Esophagus muscularis mucosa (tissue), 4 donors: Measurements from ENCODE around the gene RABL2A. TPM values are rescaled to one million over a fixed set of nuclear protein-coding genes. Genes with fewer than 3 reads are reported as not detected.
"Not testable (repeated sequence)": the region's sequence is repeated elsewhere in the genome, so short reads cannot be mapped to it uniquely, and the experiment has no call there.

ENCODE experiments used
- DNase-seq: peaks from one replicate; pipeline ENCODE4 v3.0.0-alpha.2; 2017; ENCODE audit errors: extremely low spot score
- H3K27ac ChIP-seq, 4 donors: fragments of 200-600 bp; sonication (generic); replicated peaks in 1 of 4; 1 replicate in 3 of 4; 2 replicates in 1 of 4; pipeline ENCODE4 v1.5.1; 2016 to 2019; ENCODE audit warnings: mild to moderate bottlenecking in 1 of 4
- H3K27me3 ChIP-seq, 4 donors: fragments of 200-600 bp; sonication (generic); one replicate each; pipeline versions ENCODE4 v1.5.1 to v1.6.0; 2016 to 2019
- H3K36me3 ChIP-seq, 4 donors: fragments of 200-600 bp; sonication (generic); one replicate each; pipeline ENCODE4 v1.5.1; 2016 to 2019
- H3K4me1 ChIP-seq, 4 donors: fragments of 200-600 bp; sonication (generic); one replicate each; pipeline ENCODE4 v1.5.1; 2016 to 2019
- H3K4me3 ChIP-seq, 4 donors: fragments of 200-600 bp; sonication (generic); 1 replicate in 2 of 4; 2 replicates in 2 of 4; pipeline ENCODE4 v1.5.1; 2016 to 2019; ENCODE audit warnings: mild to moderate bottlenecking in 4 of 4, moderate library complexity in 1 of 4
- H3K9me3 ChIP-seq, 4 donors: fragments of 200-600 bp; sonication (generic); 1 replicate in 3 of 4; 2 replicates in 1 of 4; pipeline ENCODE4 v1.5.1; 2016 to 2019
- EP300 ChIP-seq: sonication (generic); formaldehyde crosslinking; IDR thresholded peaks from one replicate; pipeline ENCODE4 v1.6.1; 2017; ENCODE audit warnings: antibody characterized with exemption
- POLR2A ChIP-seq: fragments of 450-650 bp; IDR thresholded peaks from one replicate; pipeline ENCODE4 v1.6.1; 2017; ENCODE audit warnings: antibody characterized with exemption, moderate library complexity, mild to moderate bottlenecking, low read depth
- POLR2AphosphoS5 ChIP-seq, 2 donors: sonication (generic); formaldehyde crosslinking; IDR thresholded peaks; one replicate each; pipeline ENCODE4 v1.6.1; 2017; ENCODE audit warnings: antibody characterized with exemption in 2 of 2
- WGBS: methylation state at CpG from one replicate; pipeline ENCODE4 v1.1.5; 2018; 5-methylcytosine and 5-hydroxymethylcytosine counted together
- intact Hi-C: fragments of 100-400 bp; cut with DNase I; formaldehyde crosslinking; loops from one replicate; pipeline ENCODE4 v1.15.1; 2023
- small RNA-seq, 3 donors: library from RNA; depleted of rRNA; stranded (forward); fragments of <200 nt; gene quantifications; one replicate each; pipeline ENCODE3, GENCODE V24; 2016
- total RNA-seq, 4 donors: library from RNA; depleted of rRNA; stranded (reverse); fragments of >200 nt; gene quantifications; one replicate each; pipeline versions ENCODE4 v1.1.0 to v1.2.1, GENCODE V29; 2016
- TF ChIP-seq, protein P1 (sequence below), 3 experiments: fragments of 200-600 bp in 2 of 3; fragments of 450-650 bp in 1 of 3; sonication (generic) in 2 of 3; IDR thresholded peaks; one replicate each; pipeline ENCODE4 v1.5.1; 2017 to 2019; ENCODE audit warnings: antibody characterized with exemption in 3 of 3, mild to moderate bottlenecking in 2 of 3, moderate library complexity in 1 of 3

The RABL2A gene
- total RNA-seq, 4 donors from 2014 or later: 6.5 to 17.9 (median 9.1) TPM

DNA sequence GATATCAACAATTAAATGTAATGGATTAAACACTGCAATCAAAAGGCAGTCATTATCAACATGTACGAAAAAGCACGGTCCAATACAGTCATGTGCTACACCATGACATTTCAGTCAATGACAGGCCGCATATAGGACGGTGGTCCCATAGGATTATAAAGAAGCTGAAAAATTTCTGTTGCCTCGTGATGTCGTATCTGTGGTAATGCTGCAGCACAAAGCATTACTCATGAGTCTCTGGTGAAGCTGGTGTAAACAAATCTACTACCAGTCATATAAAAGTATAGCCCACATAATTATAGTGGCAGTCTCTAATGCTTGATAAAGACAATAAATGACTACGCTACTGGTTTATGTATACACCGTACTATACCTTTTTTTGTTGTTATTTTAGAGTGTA, 58.4 kb downstream of the RABL2A start:
- H3K4me1 ChIP-seq: no peaks in the 10 kb centered on the region
- H3K36me3 ChIP-seq: no peaks in the 10 kb centered on the region
- H3K27me3 ChIP-seq: no peaks in the 10 kb centered on the region
- no peak overlapping the region for H3K4me3 ChIP-seq
- WGBS: 91% methylated on average over 8 of the region's 8 CpGs
- TF ChIP-seq POLR2AphosphoS5 (IDR thresholded peaks at IDR 0.05): no peak
- peak; percentile 37 for DNase-seq
- no peaks in the 10 kb centered on the region for H3K9me3 ChIP-seq
- H3K27ac ChIP-seq: no peak overlapping the region
- intact Hi-C loops: no loop called here

GRCh38 chr2:113686537-113686936, 59.5 kb downstream of the RABL2A start:
- no peak for DNase-seq
- TF ChIP-seq, protein P1, sequence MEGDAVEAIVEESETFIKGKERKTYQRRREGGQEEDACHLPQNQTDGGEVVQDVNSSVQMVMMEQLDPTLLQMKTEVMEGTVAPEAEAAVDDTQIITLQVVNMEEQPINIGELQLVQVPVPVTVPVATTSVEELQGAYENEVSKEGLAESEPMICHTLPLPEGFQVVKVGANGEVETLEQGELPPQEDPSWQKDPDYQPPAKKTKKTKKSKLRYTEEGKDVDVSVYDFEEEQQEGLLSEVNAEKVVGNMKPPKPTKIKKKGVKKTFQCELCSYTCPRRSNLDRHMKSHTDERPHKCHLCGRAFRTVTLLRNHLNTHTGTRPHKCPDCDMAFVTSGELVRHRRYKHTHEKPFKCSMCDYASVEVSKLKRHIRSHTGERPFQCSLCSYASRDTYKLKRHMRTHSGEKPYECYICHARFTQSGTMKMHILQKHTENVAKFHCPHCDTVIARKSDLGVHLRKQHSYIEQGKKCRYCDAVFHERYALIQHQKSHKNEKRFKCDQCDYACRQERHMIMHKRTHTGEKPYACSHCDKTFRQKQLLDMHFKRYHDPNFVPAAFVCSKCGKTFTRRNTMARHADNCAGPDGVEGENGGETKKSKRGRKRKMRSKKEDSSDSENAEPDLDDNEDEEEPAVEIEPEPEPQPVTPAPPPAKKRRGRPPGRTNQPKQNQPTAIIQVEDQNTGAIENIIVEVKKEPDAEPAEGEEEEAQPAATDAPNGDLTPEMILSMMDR (IDR thresholded peaks at IDR 0.05): no peak
- TF ChIP-seq EP300 (no peak), POLR2AphosphoS5 (IDR thresholded peaks at IDR 0.05) (no peak), POLR2A (no peak)

GRCh38 chr2:113690871-113691270, 63.8 kb downstream of the RABL2A start:
- H3K4me1 ChIP-seq, intact Hi-C loops: not testable (repeated sequence)

More at GRCh38 chr2:113686537-113686936, 59.5 kb downstream of the RABL2A start:
- H3K27ac ChIP-seq: no peak overlapping the region
- H3K36me3 ChIP-seq: no peaks in the 10 kb centered on the region
- no peaks in the 10 kb centered on the region for H3K9me3 ChIP-seq
- intact Hi-C loops: no loop called here
- no peak overlapping the region for H3K4me3 ChIP-seq
- WGBS: 62% methylated on average over 2 of the region's 2 CpGs
- H3K27me3 ChIP-seq: no peaks in the 10 kb centered on the region
- no peaks in the 10 kb centered on the region for H3K4me1 ChIP-seq

More at GRCh38 chr2:113690871-113691270, 63.8 kb downstream of the RABL2A start:
- H3K27me3 ChIP-seq, H3K36me3 ChIP-seq, H3K27ac ChIP-seq, H3K4me3 ChIP-seq, H3K9me3 ChIP-seq: not testable (repeated sequence)
- WGBS: 91% methylated on average over 2 of the region's 3 CpGs
- DNase-seq: peak; percentile 12

Small RNA genes within 50 kb of the gene (small RNA-seq; reads per million reads assigned to genes)
- 0 reads per million in 3 donors for gene MIR1302-3
- gene RNU6-744P: 0 reads per million in 3 donors

Other genes starting within 250 kb of the RABL2A start
- 10 to 100 TPM; 23.5 to 39.0 (median 32.6) TPM for gene ZNG1B, start 189.6 kb upstream of the RABL2A start, total RNA-seq
- under 1 TPM in 2 of 4 donors, not detected in 2; 0.17 to 0.42 TPM for gene FOXD4L1, start 128.6 kb upstream of the RABL2A start, total RNA-seq
- gene SLC35F5, start 129.4 kb downstream of the RABL2A start, total RNA-seq: 10 to 100 TPM; 40.9 to 53.2 (median 48.0) TPM